Hippocampal formation (tissue), 2 donors: ENCODE measurements around the gene UBTD2.
"Not testable (repeated sequence)": the region's sequence is repeated elsewhere in the genome, so short reads cannot be mapped to it uniquely, and the experiment has no call there.

Source experiments
- DNase-seq, 2 donors: peaks; one replicate each; lab custom pipeline; 2025; lab: John Stamatoyannopoulos, UW

The UBTD2 gene

GRCh38 chr5:172283020-172283861, at the start of gene UBTD2:
UBTD2 (minus strand) TSS chr5:172283764; CDS start chr5:172283665, 99 bp downstream.
- peak; percentile 30 to 72 for DNase-seq

- not testable (repeated sequence) for DNase-seq
Observed at GRCh38 chr5:172326901-172327300, 43.3 kb upstream of the UBTD2 start.

GRCh38 chr5:172325452-172325851, 41.9 kb upstream of the UBTD2 start:
- DNase-seq: no peak

GRCh38 chr5:172322028-172322965, 38.7 kb upstream of the UBTD2 start:
- no peak for DNase-seq

GRCh38 chr5:172321593-172321992, 38.0 kb upstream of the UBTD2 start:
- DNase-seq: no peak

GRCh38 chr5:172319708-172320441, 36.3 kb upstream of the UBTD2 start:
- DNase-seq: no peak

- no peak for DNase-seq
Observed at GRCh38 chr5:172315587-172316493, 32.3 kb upstream of the UBTD2 start.

GRCh38 chr5:172313915-172314314, 30.4 kb upstream of the UBTD2 start:
- DNase-seq: no peak

GRCh38 chr5:172312286-172312685, 28.7 kb upstream of the UBTD2 start:
- no peak for DNase-seq

- DNase-seq: no peak
Observed at GRCh38 chr5:172311605-172312004, 28.0 kb upstream of the UBTD2 start.

- no peak for DNase-seq
Observed at GRCh38 chr5:172311026-172311425, 27.5 kb upstream of the UBTD2 start.

GRCh38 chr5:172305380-172305779, 21.8 kb upstream of the UBTD2 start:
- no peak for DNase-seq

- no peak for DNase-seq
Observed at GRCh38 chr5:172303572-172304335, 20.2 kb upstream of the UBTD2 start.

- no peak for DNase-seq
Observed at GRCh38 chr5:172303162-172303561, 19.6 kb upstream of the UBTD2 start.

- no peak for DNase-seq
Observed at GRCh38 chr5:172302047-172302710, 18.6 kb upstream of the UBTD2 start.

GRCh38 chr5:172299916-172300439, 16.4 kb upstream of the UBTD2 start:
- DNase-seq: no peak

- no peak for DNase-seq
Observed at GRCh38 chr5:172294831-172295230, 11.3 kb upstream of the UBTD2 start.

GRCh38 chr5:172293745-172294342, 10.3 kb upstream of the UBTD2 start:
- no peak for DNase-seq
